Loucy (cell line): ENCODE results near the gene NCKAP5.

Experiments used
- H2AFZ ChIP-seq: fragments of 200-600 bp; sonication (generic); 2 replicates; pipeline ENCODE4 v1.6.0; 2016; ENCODE audit warnings: antibody characterized with exemption, mild to moderate bottlenecking, low read length, moderate library complexity
- H3F3A ChIP-seq: fragments of 200-600 bp; 2 replicates; pipeline ENCODE4 v1.6.0; 2016; ENCODE audit warnings: antibody characterized with exemption, low read depth, mild to moderate bottlenecking
- H3K27me3 ChIP-seq: fragments of 200-600 bp; sonication (generic); 2 replicates; pipeline ENCODE4 v1.6.1; 2014; ENCODE audit warnings: low read length, mild to moderate bottlenecking; ENCODE audit not compliant: insufficient read depth, poor library complexity, severe bottlenecking
- H3K36me3 ChIP-seq: fragments of 200-600 bp; sonication (generic); 2 replicates; pipeline ENCODE4 v1.6.1; 2016; ENCODE audit warnings: low read length; ENCODE audit not compliant: insufficient read depth
- H3K4me1 ChIP-seq: fragments of 200-600 bp; sonication (generic); 2 replicates; pipeline ENCODE4 v1.5.1; 2014; ENCODE audit warnings: low read length, mild to moderate bottlenecking; ENCODE audit not compliant: insufficient read depth, poor library complexity, severe bottlenecking
- H3K4me2 ChIP-seq: fragments of 200-600 bp; sonication (generic); 2 replicates; pipeline ENCODE4 v1.6.0; 2014; ENCODE audit warnings: antibody characterized with exemption, low read length, low read depth, mild to moderate bottlenecking; ENCODE audit not compliant: poor library complexity, severe bottlenecking
- H3K4me3 ChIP-seq: fragments of 200-600 bp; sonication (generic); 2 replicates; pipeline ENCODE4 v1.5.1; 2014; ENCODE audit warnings: low read length, mild to moderate bottlenecking, mixed read lengths; ENCODE audit not compliant: poor library complexity, severe bottlenecking
- H3K79me2 ChIP-seq: fragments of 200-600 bp; sonication (generic); 2 replicates; pipeline ENCODE4 v1.6.1; 2014; ENCODE audit warnings: low read length; ENCODE audit not compliant: insufficient read depth
- H3K9ac ChIP-seq: fragments of 200-600 bp; sonication (generic); 2 replicates; pipeline ENCODE4 v1.6.0; 2014; ENCODE audit warnings: mild to moderate bottlenecking, low read depth, low read length, moderate library complexity; ENCODE audit not compliant: poor library complexity, severe bottlenecking
- H3K9me2 ChIP-seq: fragments of 200-600 bp; sonication (generic); replicated peaks from 2 replicates; pipeline ENCODE4 v1.6.1; 2016; ENCODE audit warnings: low read depth, low read length, mixed read lengths
- H3K9me3 ChIP-seq: fragments of 200-600 bp; sonication (generic); 2 replicates; pipeline ENCODE4 v1.6.1; 2014; ENCODE audit warnings: mild to moderate bottlenecking, antibody characterized with exemption, low read length, low read depth; ENCODE audit not compliant: insufficient read depth
- H4K20me1 ChIP-seq: fragments of 200-600 bp; sonication (generic); 2 replicates; pipeline ENCODE4 v1.6.0; 2014; ENCODE audit warnings: antibody characterized with exemption, low read length, mild to moderate bottlenecking; ENCODE audit not compliant: insufficient read depth, poor library complexity, severe bottlenecking
- CTCF ChIP-seq: fragments of 200-600 bp; sonication (generic); conservative IDR thresholded peaks from 2 replicates; pipeline ENCODE4 v1.5.1; 2014; ENCODE audit warnings: mild to moderate bottlenecking, antibody characterized with exemption, low read length
- EZH2phosphoT487 ChIP-seq: fragments of 200-600 bp; IDR thresholded peaks from 2 replicates; pipeline ENCODE4 v1.6.1; 2018; ENCODE audit warnings: antibody characterized with exemption, mild to moderate bottlenecking, moderate library complexity, borderline replicate concordance

Gene NCKAP5

GRCh38 chr2:133456971-133457370 lies 111.3 kb downstream of the NCKAP5 start:
- Histone ChIP-seq H2AFZ (no peak overlapping the region), H3K27me3 (no peaks in the 10 kb centered on the region), H3K9me2 (no peaks in the 10 kb centered on the region), H4K20me1 (no peaks in the 10 kb centered on the region), H3K9me3 (no peaks in the 10 kb centered on the region; the same call in 1 of the 2 replicates), H3K9ac (no peak overlapping the region), H3K4me1 (no peaks in the 10 kb centered on the region), H3K36me3 (no peaks in the 10 kb centered on the region), H3K79me2 (no peaks in the 10 kb centered on the region), H3K4me3 (no peak overlapping the region), H3F3A (no peaks in the 10 kb centered on the region), H3K4me2 (no peak overlapping the region)
- TF ChIP-seq EZH2phosphoT487 (no peak), CTCF (no peak)

GRCh38 chr2:133456156-133456555 lies 112.1 kb downstream of the NCKAP5 start:
- H3K9me3 ChIP-seq, result no peaks in the 10 kb centered on the region; the same call in 1 of the 2 replicates
- TF ChIP-seq CTCF, result no peak
- no peak for TF ChIP-seq EZH2phosphoT487
- no peaks in the 10 kb centered on the region for H4K20me1 ChIP-seq
- no peaks in the 10 kb centered on the region for H3F3A ChIP-seq
- H3K4me2 ChIP-seq, result no peak overlapping the region
- no peaks in the 10 kb centered on the region for H3K9me2 ChIP-seq
- no peaks in the 10 kb centered on the region for H3K36me3 ChIP-seq
- H3K4me1 ChIP-seq, result no peaks in the 10 kb centered on the region
- no peak overlapping the region for H2AFZ ChIP-seq
- no peak overlapping the region for H3K4me3 ChIP-seq
- H3K79me2 ChIP-seq, result no peaks in the 10 kb centered on the region
- no peak overlapping the region for H3K9ac ChIP-seq
- no peaks in the 10 kb centered on the region for H3K27me3 ChIP-seq

- no peaks in the 10 kb centered on the region for H3K79me2 ChIP-seq
- no peak overlapping the region for H3K4me3 ChIP-seq
- H3K4me1 ChIP-seq, result no peaks in the 10 kb centered on the region
- no peak overlapping the region for H3K9ac ChIP-seq
- H4K20me1 ChIP-seq, result no peaks in the 10 kb centered on the region
- no peak overlapping the region for H3K4me2 ChIP-seq
- no peak overlapping the region for H2AFZ ChIP-seq
- TF ChIP-seq EZH2phosphoT487, result no peak
- no peak for TF ChIP-seq CTCF
- no peaks in the 10 kb centered on the region for H3K36me3 ChIP-seq
- H3K27me3 ChIP-seq, result no peaks in the 10 kb centered on the region
- no peaks in the 10 kb centered on the region for H3K9me2 ChIP-seq
- H3F3A ChIP-seq, result no peaks in the 10 kb centered on the region
- no peaks in the 10 kb centered on the region for H3K9me3 ChIP-seq
Measured at GRCh38 chr2:133453032-133453431, 115.2 kb downstream of the NCKAP5 start.
